GM23338 (cell line): Measurements from ENCODE around the gene TNFRSF6B.

Source experiments
- CREB1 ChIP-seq: fragments of 250-450 bp; sonication (Bioruptor Pico); IDR thresholded peaks from 2 replicates; pipeline ENCODE4 v1.5.0; 2020; ENCODE audit warnings: low read depth, mild to moderate bottlenecking, moderate library complexity
- EZH2 ChIP-seq: fragments of 200-600 bp; sonication (generic); IDR thresholded peaks from one replicate; pipeline ENCODE4 v1.8.0; 2017; ENCODE audit warnings: antibody characterized with exemption, mild to moderate bottlenecking, low read depth; ENCODE audit not compliant: unreplicated experiment
- EZH2phosphoT487 ChIP-seq: fragments of 200-600 bp; sonication (generic); IDR thresholded peaks from one replicate; pipeline ENCODE4 v1.8.1; 2018; ENCODE audit warnings: antibody characterized with exemption; ENCODE audit not compliant: unreplicated experiment
- JUNB ChIP-seq: IDR thresholded peaks from one replicate; pipeline ENCODE4 v1.6.1; 2016; ENCODE audit warnings: antibody characterized with exemption; ENCODE audit not compliant: unreplicated experiment
- POLR2AphosphoS5 ChIP-seq: IDR thresholded peaks from 2 replicates; pipeline ENCODE4 v1.6.1; 2016; ENCODE audit warnings: antibody characterized with exemption, low read depth
- STAT1 ChIP-seq: IDR thresholded peaks from one replicate; pipeline ENCODE4 v1.6.1; 2016; ENCODE audit warnings: antibody characterized with exemption; ENCODE audit not compliant: unreplicated experiment
- TF ChIP-seq, protein P1 (sequence below), 2 experiments: fragments of 200-600 bp in 1 of 2; sonication (generic) in 1 of 2; conservative IDR thresholded peaks; 2 replicates each; pipeline versions ENCODE4 v1.5.1 to v1.6.1; 2016 to 2017; ENCODE audit warnings: antibody characterized with exemption in 2 of 2, low read depth in 2 of 2, mild to moderate bottlenecking in 2 of 2, moderate library complexity in 1 of 2
- TF ChIP-seq, protein P2 (sequence below): IDR thresholded peaks from one replicate; pipeline ENCODE4 v1.6.1; 2018; ENCODE audit warnings: antibody characterized with exemption; ENCODE audit not compliant: unreplicated experiment

DNA sequence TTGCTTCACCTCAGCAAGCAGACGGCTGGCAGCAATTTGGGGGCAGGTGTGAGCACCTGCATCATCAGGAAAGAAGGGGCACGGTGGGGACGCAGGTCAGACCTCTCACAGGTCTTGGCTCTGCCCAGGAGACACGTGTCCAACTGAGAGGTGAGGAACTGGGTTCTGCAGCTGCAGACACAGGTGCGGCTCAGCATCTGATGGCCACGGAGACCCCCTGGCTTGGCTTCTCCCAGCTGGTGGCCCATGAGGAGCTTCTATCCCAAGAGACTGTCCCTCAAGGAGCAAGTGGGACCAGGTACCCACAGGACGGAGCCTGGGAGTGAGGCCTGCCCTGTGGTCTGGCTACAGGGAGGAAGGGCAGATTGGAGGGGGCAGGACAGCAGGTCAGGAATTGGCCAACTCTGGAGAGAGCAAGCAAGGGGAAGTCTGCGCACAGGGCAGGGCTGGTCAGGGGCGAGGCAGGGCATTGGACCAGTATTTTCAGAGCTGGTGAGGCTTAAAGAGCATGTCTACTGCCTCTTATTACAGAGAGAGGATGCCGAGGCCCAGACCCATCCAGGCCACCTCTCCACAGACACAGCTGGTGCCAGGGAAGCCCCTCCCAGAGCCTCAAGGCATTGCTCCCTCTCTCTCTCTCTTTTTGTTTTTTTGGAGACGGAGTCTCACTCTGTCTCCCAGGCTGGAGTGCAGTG is 47.4 kb upstream of the TNFRSF6B start:
- TF ChIP-seq, protein P1, sequence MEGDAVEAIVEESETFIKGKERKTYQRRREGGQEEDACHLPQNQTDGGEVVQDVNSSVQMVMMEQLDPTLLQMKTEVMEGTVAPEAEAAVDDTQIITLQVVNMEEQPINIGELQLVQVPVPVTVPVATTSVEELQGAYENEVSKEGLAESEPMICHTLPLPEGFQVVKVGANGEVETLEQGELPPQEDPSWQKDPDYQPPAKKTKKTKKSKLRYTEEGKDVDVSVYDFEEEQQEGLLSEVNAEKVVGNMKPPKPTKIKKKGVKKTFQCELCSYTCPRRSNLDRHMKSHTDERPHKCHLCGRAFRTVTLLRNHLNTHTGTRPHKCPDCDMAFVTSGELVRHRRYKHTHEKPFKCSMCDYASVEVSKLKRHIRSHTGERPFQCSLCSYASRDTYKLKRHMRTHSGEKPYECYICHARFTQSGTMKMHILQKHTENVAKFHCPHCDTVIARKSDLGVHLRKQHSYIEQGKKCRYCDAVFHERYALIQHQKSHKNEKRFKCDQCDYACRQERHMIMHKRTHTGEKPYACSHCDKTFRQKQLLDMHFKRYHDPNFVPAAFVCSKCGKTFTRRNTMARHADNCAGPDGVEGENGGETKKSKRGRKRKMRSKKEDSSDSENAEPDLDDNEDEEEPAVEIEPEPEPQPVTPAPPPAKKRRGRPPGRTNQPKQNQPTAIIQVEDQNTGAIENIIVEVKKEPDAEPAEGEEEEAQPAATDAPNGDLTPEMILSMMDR (conservative IDR thresholded peaks at IDR 0.05; ENCODE audit: low read depth in 2 of 2) = no peak
- TF ChIP-seq JUNB (no peak), EZH2 (no peak), CREB1 (CRISPR knock-in tag) (no peak), POLR2AphosphoS5 (no peak), EZH2phosphoT487 (no peak), STAT1 (no peak)
- TF ChIP-seq, protein P2, sequence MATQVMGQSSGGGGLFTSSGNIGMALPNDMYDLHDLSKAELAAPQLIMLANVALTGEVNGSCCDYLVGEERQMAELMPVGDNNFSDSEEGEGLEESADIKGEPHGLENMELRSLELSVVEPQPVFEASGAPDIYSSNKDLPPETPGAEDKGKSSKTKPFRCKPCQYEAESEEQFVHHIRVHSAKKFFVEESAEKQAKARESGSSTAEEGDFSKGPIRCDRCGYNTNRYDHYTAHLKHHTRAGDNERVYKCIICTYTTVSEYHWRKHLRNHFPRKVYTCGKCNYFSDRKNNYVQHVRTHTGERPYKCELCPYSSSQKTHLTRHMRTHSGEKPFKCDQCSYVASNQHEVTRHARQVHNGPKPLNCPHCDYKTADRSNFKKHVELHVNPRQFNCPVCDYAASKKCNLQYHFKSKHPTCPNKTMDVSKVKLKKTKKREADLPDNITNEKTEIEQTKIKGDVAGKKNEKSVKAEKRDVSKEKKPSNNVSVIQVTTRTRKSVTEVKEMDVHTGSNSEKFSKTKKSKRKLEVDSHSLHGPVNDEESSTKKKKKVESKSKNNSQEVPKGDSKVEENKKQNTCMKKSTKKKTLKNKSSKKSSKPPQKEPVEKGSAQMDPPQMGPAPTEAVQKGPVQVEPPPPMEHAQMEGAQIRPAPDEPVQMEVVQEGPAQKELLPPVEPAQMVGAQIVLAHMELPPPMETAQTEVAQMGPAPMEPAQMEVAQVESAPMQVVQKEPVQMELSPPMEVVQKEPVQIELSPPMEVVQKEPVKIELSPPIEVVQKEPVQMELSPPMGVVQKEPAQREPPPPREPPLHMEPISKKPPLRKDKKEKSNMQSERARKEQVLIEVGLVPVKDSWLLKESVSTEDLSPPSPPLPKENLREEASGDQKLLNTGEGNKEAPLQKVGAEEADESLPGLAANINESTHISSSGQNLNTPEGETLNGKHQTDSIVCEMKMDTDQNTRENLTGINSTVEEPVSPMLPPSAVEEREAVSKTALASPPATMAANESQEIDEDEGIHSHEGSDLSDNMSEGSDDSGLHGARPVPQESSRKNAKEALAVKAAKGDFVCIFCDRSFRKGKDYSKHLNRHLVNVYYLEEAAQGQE = no peak
